Hematopoietic multipotent progenitor cell treated with erythropoietin and hydrocortisone succinate and interleukin-3 and kit ligand, for 17 days (in vitro differentiated cells): ENCODE data around the gene ODF4.
A peak's percentile ranks its signal among the peaks of the same experiment; 100 is the strongest.

ENCODE experiments used
- DNase-seq: peaks from one replicate; pipeline ENCODE4 v3.0.0-alpha.2; 2015; ENCODE audit warnings: low spot score

ODF4 gene

GRCh38 chr17:8339540-8339939 lies at the start of gene ODF4:
Gene ODF4 (plus strand): TSS chr17:8339840. CDS start chr17:8340052, 212 bp downstream.
- DNase-seq, result no peak

GRCh38 chr17:8290043-8290442 lies 49.6 kb upstream of the ODF4 start:
- DNase-seq, result no peak

DNA sequence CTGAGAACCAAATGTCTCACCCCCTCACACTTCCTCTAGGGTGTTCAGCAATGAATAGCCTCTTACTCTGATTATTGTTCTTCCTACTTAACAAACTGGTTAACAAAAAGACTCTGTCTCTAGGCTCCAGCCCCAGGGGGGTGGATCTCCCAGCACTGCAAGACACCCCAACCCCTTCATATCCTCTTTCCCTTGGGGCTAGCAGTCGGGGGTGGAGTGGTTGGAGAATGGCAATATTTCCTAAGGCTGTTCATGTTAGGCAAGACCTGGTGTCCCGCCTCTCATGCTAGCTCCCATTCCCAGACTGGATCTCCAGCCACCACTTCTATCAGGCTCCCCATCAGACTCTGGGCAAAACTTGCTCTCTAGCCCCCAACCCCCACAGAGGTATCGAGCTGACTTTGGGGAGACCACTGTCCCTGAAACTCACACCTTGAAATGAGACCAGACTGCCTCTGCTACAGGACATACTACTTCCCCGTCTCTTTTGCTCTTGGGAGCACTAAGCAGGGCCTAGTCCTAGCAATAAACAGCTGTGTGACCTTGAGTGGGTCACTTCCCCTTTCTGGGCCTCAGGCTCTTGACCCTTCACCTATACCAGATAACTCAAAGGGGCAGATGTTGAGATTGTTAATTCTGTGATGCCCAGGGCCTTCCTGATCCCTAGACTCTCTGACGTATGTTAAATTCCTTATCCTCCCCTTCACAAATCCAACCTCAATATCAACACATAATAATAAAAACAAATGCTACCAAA lies 46.8 kb upstream of the ODF4 start:
- DNase-seq, result no peak

DNA sequence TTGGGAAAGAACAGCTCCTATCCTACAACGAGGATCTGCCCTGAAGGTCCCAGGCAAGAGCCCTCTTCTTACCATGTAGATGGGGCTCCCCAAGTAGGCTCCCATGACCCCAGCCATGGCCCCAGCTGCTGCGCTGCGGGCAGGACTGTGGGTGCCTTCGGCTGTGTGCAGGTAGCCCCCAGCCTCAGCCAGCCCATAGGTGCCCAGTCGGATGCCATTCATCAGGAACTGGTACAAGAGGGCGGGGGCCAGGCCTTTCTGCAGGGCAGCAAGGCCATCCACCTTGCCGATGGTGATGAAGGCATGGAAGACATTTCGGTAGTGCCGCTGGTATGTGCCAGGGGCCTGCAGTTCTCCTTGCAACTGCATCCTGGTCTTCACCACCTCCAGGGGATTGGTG lies 45.3 kb upstream of the ODF4 start:
- no peak for DNase-seq

DNA sequence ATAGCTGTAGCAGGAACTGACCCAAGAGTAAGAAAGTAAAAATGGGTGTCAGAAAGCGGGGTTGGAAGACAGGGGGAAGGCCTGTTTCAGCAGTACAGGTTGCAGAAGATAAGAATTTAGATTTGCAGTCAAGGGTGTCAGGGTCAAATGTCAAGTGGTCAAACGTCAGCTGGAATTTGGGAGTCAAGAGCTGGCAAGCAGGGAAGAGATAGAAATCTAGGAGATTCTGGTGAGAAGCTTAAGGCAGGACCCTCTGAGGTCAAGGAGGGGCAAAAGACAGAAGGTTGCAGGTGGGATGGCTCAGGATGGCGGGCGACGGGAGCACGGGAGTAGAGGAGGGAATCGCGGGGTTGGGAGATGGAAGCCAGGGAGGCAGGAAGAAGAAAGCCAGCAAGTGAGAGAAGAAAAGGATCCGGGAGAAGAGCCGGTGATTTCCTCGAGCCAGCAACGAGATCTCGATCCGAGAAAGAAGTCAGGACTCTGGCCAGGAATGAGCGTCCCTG lies 44.8 kb upstream of the ODF4 start:
- no peak for DNase-seq

GRCh38 chr17:8300226-8300625 lies 39.4 kb upstream of the ODF4 start:
- DNase-seq, result no peak

DNA sequence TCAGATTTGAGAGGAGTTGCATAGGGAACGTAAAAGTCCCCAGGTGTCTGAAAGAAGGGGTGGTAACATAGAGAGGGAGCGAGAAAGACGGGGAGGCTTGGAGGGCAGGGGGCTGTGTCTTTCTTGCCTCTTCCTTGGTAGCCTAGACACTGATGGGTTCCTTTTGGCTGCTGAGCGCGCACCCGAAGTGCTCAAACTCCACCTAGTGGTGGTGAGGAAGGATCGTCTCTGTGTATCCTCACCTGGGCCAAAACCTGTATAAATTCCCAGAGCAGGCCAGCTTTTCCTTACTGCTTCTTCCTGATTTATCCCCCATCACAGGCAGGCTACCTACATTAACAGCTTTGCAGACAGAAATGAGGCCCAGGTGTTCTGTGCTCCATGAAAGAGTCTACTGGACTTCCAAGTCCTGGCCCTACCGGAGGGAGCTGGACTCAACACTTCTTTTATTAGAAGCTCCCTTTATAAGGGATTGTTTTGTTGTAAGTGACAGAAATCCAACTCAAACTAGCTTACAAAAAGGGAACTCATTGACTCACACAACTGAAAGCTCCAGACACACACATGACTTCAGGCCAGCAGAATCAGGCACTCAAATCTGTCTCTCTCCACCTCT lies 38.9 kb upstream of the ODF4 start:
- DNase-seq, result peak; percentile 79

GRCh38 chr17:8310601-8311123 lies 29.0 kb upstream of the ODF4 start:
- no peak for DNase-seq

DNA sequence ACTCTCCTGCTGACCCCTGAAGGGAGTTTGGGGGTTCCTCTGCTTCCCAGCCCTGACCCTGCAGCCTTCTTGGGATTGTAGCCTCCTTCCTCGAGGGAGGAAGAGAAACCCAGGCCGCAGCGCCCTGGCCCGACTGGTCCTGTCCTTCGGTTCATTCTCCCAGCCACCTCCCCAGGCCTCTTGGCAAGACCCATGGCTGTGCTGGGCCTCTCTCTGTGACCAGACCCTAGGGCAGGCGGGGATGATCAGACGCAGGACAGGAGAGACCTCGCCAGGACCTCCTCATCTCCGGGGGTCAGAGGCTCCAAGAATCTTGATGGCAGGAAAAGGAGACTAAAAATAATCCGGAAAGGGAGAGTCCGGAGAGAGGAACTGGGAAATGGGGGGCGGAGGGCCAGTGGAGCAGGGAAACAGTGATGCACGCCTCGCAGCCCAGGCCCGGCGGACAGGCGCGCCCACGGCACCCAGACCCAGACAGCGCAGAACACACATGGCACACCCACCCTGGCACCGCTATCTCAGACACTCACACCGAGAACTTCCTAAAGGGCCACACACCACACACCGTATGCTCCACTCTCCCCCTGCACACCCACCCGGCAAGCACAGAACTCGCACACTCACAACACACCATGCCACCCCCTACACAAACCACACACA lies 28.4 kb upstream of the ODF4 start:
- DNase-seq, result no peak

DNA sequence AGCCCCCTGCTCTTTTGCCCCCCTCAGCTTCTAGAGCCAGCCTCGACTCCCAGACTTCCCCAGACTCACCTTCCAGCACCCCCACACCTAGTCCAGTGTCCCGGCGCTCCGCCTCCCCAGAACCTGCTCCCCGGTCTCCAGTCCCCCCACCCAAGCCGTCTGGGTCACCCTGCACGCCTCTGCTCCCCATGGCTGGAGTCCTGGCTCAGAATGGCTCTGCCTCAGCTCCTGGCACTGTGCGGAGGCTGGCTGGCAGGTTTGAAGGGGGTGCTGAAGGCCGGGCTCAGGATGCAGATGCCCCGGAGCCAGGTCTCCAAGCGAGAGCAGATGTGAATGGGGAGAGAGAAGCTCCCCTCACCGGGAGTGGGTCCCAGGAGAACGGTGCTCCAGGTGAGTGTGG lies 27.4 kb upstream of the ODF4 start:
- no peak for DNase-seq

DNA sequence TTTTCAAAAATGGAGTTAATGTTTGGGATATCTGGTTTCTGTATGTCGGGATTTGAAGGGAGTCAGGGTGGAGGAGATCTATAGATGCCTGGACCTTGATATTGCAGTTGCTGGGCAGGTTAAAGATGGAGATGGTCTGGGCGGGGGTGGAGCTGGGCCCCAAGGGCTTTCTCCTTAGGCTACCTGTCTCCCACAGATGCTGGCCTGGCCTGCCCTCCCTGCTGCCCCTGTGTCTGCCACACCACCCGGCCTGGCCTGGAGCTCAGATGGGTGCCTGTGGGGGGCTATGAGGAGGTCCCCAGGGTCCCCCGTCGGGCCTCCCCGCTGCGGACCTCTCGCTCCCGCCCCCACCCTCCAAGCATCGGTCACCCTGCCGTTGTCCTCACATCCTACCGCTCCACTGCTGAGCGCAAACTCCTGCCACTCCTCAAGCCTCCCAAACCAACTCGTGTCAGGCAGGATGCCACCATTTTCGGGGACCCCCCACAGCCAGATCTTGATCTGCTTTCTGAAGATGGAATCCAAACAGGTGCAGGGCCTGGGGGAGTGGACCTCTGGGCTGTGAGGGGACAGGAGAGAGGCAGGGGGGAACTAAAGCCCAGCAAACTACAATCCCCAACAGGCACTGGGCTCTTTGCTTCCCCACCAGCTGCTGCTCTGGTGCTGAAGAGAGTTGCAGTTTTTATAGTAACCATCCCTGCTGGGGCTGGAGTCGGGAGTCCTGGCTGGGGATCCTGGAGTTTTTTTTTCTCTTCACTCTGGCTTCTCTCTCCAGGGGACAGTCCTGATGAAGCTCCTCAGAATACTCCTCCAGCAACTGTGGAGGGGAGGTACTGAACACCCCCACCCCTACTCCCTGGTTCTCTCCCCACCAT lies 26.7 kb upstream of the ODF4 start:
- no peak for DNase-seq

GRCh38 chr17:8314797-8315763 lies 24.6 kb upstream of the ODF4 start:
- DNase-seq, result no peak

DNA sequence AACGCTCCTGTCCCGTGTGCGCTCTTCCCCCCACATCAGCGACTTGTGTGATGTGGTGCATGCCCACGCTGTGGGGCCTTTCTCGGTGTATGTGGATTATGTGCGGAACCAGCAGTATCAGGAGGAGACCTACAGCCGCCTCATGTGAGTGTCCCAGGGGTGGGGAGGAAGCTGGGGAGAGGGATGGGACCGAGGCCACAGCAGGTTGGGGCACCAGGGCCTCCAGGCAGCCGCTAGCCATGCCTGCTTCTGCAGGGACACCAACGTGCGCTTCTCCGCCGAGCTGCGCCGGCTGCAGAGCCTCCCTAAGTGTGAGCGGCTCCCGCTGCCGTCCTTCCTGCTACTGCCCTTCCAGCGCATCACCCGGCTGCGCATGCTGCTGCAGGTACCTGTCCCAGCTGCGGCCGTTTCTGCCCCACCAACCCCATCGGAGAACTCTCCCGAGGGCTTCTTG lies 23.8 kb upstream of the ODF4 start:
- no peak for DNase-seq

DNA sequence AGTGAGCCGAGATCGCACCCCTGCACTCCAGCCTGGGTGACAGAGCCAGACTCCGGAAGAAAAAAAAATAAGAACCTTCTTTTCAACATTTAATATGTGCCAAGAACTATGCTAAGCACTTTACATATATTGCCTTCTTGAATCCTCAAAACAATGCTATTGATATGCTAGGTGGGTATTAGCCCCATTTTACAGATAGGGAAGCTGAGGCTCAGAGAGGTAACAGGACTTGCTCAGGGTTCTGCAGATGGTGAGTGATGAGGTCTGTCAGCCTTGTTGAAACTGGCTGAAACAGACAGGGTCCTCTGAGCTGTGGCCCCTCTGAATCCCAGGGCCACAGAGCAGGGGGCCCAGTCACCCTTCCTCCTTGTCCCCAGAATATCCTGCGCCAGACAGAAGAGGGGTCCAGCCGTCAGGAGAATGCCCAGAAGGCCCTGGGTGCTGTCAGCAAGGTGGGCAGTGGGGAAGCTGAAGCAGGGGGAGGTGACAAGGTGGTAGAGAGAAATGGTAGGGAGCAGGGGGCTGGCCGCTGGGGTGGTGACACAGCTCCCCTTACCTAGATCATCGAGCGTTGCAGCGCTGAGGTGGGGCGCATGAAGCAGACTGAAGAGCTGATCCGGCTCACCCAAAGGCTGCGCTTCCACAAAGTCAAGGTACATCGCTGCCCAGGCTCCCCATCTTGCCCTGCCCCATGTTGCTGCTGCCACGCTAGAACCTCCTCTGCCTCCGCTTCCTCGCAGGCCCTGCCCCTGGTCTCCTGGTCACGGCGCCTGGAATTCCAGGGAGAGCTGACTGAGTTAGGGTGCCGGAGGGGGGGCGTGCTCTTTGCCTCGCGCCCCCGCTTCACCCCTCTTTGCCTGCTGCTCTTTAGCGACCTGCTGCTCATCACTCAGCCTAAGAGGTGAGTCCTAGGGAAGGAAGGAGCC lies 21.4 kb upstream of the ODF4 start:
- no peak for DNase-seq

- DNase-seq, result no peak
Observed at GRCh38 chr17:8320262-8320661, 19.4 kb upstream of the ODF4 start.

DNA sequence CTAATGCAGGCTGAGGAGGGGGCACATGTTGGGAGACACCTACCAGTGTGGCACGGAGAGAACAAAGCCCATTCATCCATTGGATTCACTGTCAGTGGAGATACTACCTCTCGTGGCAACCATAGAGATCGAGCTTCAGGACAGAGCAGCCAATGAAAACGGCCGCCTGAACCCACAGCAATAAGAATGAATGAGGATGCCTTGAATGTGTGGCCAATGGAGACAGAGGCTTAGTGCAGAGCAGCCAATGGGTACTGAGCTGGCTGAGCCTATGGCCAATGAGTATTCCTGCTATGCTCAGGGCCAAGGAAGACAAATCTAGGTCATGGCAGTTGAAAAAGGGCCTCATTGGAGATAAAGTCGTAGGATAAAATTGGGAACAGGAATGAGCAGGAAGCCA lies 18.6 kb upstream of the ODF4 start:
- no peak for DNase-seq

GRCh38 chr17:8322061-8322460 lies 17.6 kb upstream of the ODF4 start:
- no peak for DNase-seq

- DNase-seq, result no peak
Observed at GRCh38 chr17:8324132-8324531, 15.5 kb upstream of the ODF4 start.

- no peak for DNase-seq
Observed at GRCh38 chr17:8324923-8325322, 14.7 kb upstream of the ODF4 start.
